GM21381 (cell line): ENCODE measurements around the gene NOTCH2NLA.
"Not testable (repeated sequence)": the region's sequence is repeated elsewhere in the genome, so short reads cannot be mapped to it uniquely, and the experiment has no call there.

Source experiments
- ATAC-seq: cut with Tn5 transposase; IDR thresholded peaks from one replicate; pipeline ENCODE4 v1.9.1; 2021; ENCODE audit warnings: mild to moderate bottlenecking, moderate library complexity; ENCODE audit not compliant: unreplicated experiment

NOTCH2NLA gene

DNA sequence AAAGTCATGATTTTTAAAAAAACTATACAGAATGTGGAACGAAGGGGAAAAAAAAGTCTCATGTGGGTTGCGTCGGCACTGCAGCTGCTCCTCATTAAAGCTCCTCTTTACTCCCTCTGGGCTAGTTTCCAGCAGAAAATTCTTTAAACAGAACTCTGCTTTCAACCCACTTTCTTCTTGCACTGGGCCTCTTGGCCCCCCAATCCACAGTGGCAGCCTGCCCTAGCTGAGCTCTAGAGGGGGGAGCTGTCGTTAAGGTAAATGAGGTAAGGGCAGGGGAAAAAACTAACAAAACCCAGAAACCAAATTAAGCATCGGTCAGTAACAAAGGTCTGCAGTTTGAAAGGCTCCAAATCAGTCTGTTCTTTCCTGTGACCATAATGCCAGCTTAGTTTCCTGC, 54.3 kb downstream of the NOTCH2NLA start:
- not testable (repeated sequence) for ATAC-seq

DNA sequence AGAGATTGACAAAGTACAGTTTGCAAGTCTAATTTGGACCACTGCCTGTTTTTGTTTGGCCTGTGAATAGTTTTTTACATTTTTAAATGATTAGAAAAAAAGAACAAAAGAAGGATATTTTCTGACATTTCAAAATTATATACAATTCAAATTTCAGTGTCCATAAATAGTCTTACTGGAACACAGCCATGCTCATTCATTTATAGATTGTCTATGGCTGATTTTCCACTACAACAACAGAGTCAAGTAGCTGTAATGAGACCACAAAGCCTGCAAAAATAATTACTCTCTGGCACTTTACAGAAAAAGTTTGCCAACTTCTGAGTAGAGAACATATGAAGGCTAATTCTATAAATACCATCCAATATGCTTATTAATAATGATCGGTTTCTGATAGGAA, 61.1 kb downstream of the NOTCH2NLA start:
- not testable (repeated sequence) for ATAC-seq

DNA sequence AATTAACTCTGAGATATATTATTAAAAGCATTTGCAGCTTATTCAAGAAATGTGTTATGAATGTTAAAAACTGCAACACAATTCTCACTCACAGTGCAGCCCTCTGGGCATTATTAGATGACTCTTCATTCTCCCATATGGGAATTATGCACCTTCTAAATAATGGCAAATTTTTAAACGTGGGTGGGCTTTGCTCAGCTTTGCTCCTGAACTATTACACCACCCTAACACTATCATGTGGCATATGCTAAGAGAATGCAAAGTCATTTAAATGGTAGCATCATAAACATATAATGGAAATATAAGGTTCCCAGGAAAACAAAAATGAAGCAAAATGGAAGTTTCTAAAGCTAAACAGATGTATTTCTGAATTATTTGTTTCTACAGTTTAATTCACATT, 61.5 kb downstream of the NOTCH2NLA start:
- not testable (repeated sequence) for ATAC-seq

DNA sequence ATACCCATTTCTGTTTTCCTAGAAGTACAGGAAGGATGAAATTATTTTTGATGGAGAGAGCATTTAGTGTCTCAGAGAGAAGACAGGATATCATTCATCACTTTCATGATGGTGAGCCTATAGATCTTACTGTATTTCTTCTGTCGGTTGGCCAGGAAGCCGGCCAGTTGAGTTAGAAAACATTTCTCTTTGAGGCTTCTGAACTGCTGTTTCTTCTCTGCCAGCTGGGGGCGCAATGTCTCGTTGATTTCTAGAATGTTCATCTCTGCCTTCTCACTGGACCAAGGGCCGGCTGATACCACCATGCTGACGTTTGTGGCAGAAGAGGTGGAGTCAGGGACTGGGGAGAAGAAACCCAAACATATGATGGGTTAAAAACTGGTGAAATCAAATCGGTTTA, 84.4 kb downstream of the NOTCH2NLA start, which contains the start of gene NBPF10:
TSS of gene NBPF10 (minus strand) at position 340 of the 400 bp plus-strand sequence. CDS start at position 305, 35 bp downstream.
- not testable (repeated sequence) for ATAC-seq
